Osteocyte (in vitro differentiated cells): ENCODE measurements around the gene MELTF. TPM values are rescaled to one million over a fixed set of nuclear protein-coding genes. Genes with fewer than 3 reads are reported as not detected.

Experiments used
- DNase-seq: peaks from one replicate; pipeline ENCODE4 v3.0.0; 2021; ENCODE audit warnings: mixed read lengths; ENCODE audit not compliant: unreplicated experiment; ENCODE audit errors: extremely low spot score
- H3K27ac Mint-ChIP-seq: one replicate; pipeline ENCODE4 v1.8.0; 2021; ENCODE audit warnings: mild to moderate bottlenecking, mixed read lengths; ENCODE audit not compliant: unreplicated experiment
- H3K27me3 Mint-ChIP-seq: one replicate; pipeline ENCODE4 v1.8.0; 2021; ENCODE audit warnings: mixed read lengths; ENCODE audit not compliant: unreplicated experiment
- H3K36me3 Mint-ChIP-seq: one replicate; pipeline ENCODE4 v1.8.0; 2021; ENCODE audit warnings: mixed read lengths; ENCODE audit not compliant: unreplicated experiment
- H3K4me1 Mint-ChIP-seq: one replicate; pipeline ENCODE4 v1.8.0; 2021; ENCODE audit warnings: mixed read lengths; ENCODE audit not compliant: unreplicated experiment
- H3K4me3 Mint-ChIP-seq: one replicate; pipeline ENCODE4 v1.8.0; 2021; ENCODE audit warnings: mild to moderate bottlenecking, moderate library complexity, mixed read lengths; ENCODE audit not compliant: unreplicated experiment
- H3K9me3 Mint-ChIP-seq: one replicate; pipeline ENCODE4 v1.8.0; 2021; ENCODE audit warnings: mixed read lengths; ENCODE audit not compliant: unreplicated experiment
- CTCF ChIP-seq: fragments of 200-600 bp; sonication (generic); IDR thresholded peaks from 2 replicates; pipeline ENCODE4 v1.5.0; 2021; ENCODE audit warnings: antibody characterized with exemption, mild to moderate bottlenecking, moderate library complexity
- total RNA-seq: library from RNA; stranded (reverse); gene quantifications from 2 replicates; pipeline ENCODE4 v1.2.1, GENCODE V29; 2021

MELTF gene
- total RNA-seq, 1 donor from 2014 or later = 1.4 TPM

GRCh38 chr3:196998966-196999760 lies 30.5 kb downstream of the MELTF start:
- Mint-ChIP-seq H3K9me3 (no peaks in the 10 kb centered on the region), H3K4me1 (peaks cover 3% of the 10 kb centered on the region), H3K36me3 (no peaks in the 10 kb centered on the region), H3K4me3 (no peak overlapping the region), H3K27me3 (no peaks in the 10 kb centered on the region), H3K27ac (no peak overlapping the region)
- DNase-seq = no peak
- no peak for TF ChIP-seq CTCF

GRCh38 chr3:196997311-196997710 lies 32.3 kb downstream of the MELTF start:
- TF ChIP-seq CTCF = no peak
- Mint-ChIP-seq H3K27me3 (no peaks in the 10 kb centered on the region), H3K27ac (no peak overlapping the region), H3K9me3 (no peaks in the 10 kb centered on the region), H3K36me3 (no peaks in the 10 kb centered on the region), H3K4me3 (no peak overlapping the region), H3K4me1 (no peaks in the 10 kb centered on the region)
- no peak for DNase-seq

GRCh38 chr3:196996454-196997265 lies 33.0 kb downstream of the MELTF start:
- H3K9me3 Mint-ChIP-seq = no peaks in the 10 kb centered on the region
- H3K27ac Mint-ChIP-seq = no peak overlapping the region
- no peak for TF ChIP-seq CTCF
- H3K27me3 Mint-ChIP-seq = no peaks in the 10 kb centered on the region
- DNase-seq = no peak
- no peak overlapping the region for H3K4me3 Mint-ChIP-seq
- no peaks in the 10 kb centered on the region for H3K36me3 Mint-ChIP-seq
- no peaks in the 10 kb centered on the region for H3K4me1 Mint-ChIP-seq

GRCh38 chr3:196995646-196996355 lies 33.8 kb downstream of the MELTF start:
- Mint-ChIP-seq H3K36me3 (no peaks in the 10 kb centered on the region), H3K9me3 (no peaks in the 10 kb centered on the region), H3K27ac (no peak overlapping the region), H3K4me1 (no peaks in the 10 kb centered on the region), H3K4me3 (no peak overlapping the region), H3K27me3 (no peaks in the 10 kb centered on the region)
- no peak for TF ChIP-seq CTCF
- DNase-seq = no peak
